Forelimb muscle (tissue), 1 donor: ENCODE results near the gene COL1A2. TPM values are rescaled to one million over a fixed set of nuclear protein-coding genes. Genes with fewer than 3 reads are reported as not detected.

ENCODE experiments used
- DNase-seq: peaks from one replicate; pipeline ENCODE4 v3.0.0-alpha.2; 2013; ENCODE audit warnings: low read depth
- polyA plus RNA-seq: library from polyadenylated mRNA; unstranded; fragments of 120-200 nt; gene quantifications from one replicate; pipeline ENCODE4 v1.2.1, GENCODE V29; 2013; ENCODE audit not compliant: insufficient read length

COL1A2 gene
- polyA plus RNA-seq, 1 donor, result 3,345 TPM

GRCh38 chr7:94410413-94411187 is 15.9 kb downstream of the COL1A2 start:
- DNase-seq, result no peak

GRCh38 chr7:94411188-94411466 is 16.4 kb downstream of the COL1A2 start:
- no peak for DNase-seq

GRCh38 chr7:94412762-94413322 is 18.1 kb downstream of the COL1A2 start:
- DNase-seq, result no peak

- DNase-seq, result no peak
Measured at GRCh38 chr7:94414481-94414880, 19.8 kb downstream of the COL1A2 start.

- DNase-seq, result no peak
Measured at GRCh38 chr7:94414980-94415379, 20.3 kb downstream of the COL1A2 start.

GRCh38 chr7:94417306-94417705 is 22.6 kb downstream of the COL1A2 start:
- no peak for DNase-seq

- no peak for DNase-seq
Measured at GRCh38 chr7:94417901-94418300, 23.2 kb downstream of the COL1A2 start.

GRCh38 chr7:94418851-94419250 is 24.2 kb downstream of the COL1A2 start:
- DNase-seq, result no peak

GRCh38 chr7:94420328-94420727 is 25.6 kb downstream of the COL1A2 start:
- DNase-seq, result no peak

- DNase-seq, result no peak
Measured at GRCh38 chr7:94421681-94422080, 27.0 kb downstream of the COL1A2 start.

- DNase-seq, result no peak
Measured at GRCh38 chr7:94422136-94422535, 27.4 kb downstream of the COL1A2 start.

- no peak for DNase-seq
Measured at GRCh38 chr7:94422827-94423460, 28.2 kb downstream of the COL1A2 start.

GRCh38 chr7:94423863-94424735 is 29.4 kb downstream of the COL1A2 start:
- DNase-seq, result no peak

GRCh38 chr7:94425546-94425945 is 30.9 kb downstream of the COL1A2 start:
- no peak for DNase-seq

GRCh38 chr7:94426980-94427875 is 32.5 kb downstream of the COL1A2 start:
- no peak for DNase-seq

GRCh38 chr7:94429153-94429552 is 34.5 kb downstream of the COL1A2 start:
- DNase-seq, result no peak

GRCh38 chr7:94431176-94431575 is 36.5 kb downstream of the COL1A2 start:
- DNase-seq, result no peak

GRCh38 chr7:94431619-94432280 is 37.1 kb downstream of the COL1A2 start:
- DNase-seq, result no peak

GRCh38 chr7:94432281-94432670 is 37.6 kb downstream of the COL1A2 start:
- no peak for DNase-seq

- no peak for DNase-seq
Measured at GRCh38 chr7:94432817-94433216, 38.1 kb downstream of the COL1A2 start.

GRCh38 chr7:94433224-94433623 is 38.5 kb downstream of the COL1A2 start:
- no peak for DNase-seq
